D341Med (cell line): ENCODE results near the gene CAMK2D.
A peak's percentile ranks its signal among the peaks of the same experiment; 100 is the strongest.

Experiments
- DNase-seq: peaks from one replicate; pipeline ENCODE4 v3.0.0; 2012; ENCODE audit warnings: low spot score

The CAMK2D gene

GRCh38 chr4:113637823-113638561 lies 123.5 kb downstream of the CAMK2D start:
- DNase-seq: no peak

DNA sequence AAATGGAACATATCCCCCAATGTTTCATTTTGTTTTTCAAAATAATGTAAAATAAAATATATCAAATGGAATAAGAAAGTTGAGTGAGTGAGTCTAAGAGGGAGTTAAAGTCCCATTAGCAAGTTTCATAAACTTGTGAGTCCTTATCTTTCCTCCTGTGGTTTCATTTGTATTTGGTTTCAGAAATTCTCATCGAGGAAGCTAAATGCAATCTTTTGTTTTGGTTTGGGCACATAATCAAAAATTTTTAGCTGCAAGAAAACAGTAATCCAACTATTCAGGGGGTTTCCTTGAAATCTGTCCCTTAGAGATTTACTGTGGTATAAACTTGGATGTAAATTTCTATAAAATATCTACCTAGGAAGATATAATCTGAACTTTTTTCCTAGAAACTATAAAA lies 124.2 kb downstream of the CAMK2D start:
- no peak for DNase-seq

GRCh38 chr4:113636877-113637276 lies 124.7 kb downstream of the CAMK2D start:
- DNase-seq: no peak

GRCh38 chr4:113636438-113636818 lies 125.1 kb downstream of the CAMK2D start:
- no peak for DNase-seq

DNA sequence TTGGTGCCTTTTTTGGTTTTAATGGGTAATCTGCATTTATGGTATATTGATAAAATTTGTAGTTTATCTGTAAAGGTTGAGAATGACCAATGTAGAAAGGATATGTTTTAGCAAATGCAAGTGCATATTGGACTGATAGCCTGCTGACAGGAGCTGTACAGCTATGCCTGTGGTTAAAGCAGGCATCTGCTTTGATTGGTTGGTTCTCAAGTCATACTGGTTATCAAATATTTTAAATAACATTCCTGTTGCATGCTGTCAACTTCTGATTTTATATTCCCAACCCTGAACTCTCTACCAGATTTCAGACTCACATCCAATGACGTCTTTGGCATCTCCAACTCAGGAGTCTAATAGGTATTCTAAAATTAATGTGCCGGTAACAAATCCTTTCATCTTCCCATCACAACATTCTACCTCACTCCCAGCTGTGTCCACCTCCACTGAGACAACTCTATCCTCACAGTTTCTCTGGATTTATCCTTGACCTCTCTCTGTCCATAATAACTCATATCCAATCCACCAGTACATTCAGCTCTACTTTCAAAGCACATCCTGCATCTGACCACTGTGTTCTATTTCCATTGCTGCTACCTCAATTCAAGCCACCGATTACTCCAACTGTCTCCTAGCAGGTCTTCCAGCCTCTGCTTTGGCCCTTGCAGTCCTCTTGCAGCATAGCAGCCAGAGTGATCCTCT lies 125.7 kb downstream of the CAMK2D start:
- no peak for DNase-seq

DNA sequence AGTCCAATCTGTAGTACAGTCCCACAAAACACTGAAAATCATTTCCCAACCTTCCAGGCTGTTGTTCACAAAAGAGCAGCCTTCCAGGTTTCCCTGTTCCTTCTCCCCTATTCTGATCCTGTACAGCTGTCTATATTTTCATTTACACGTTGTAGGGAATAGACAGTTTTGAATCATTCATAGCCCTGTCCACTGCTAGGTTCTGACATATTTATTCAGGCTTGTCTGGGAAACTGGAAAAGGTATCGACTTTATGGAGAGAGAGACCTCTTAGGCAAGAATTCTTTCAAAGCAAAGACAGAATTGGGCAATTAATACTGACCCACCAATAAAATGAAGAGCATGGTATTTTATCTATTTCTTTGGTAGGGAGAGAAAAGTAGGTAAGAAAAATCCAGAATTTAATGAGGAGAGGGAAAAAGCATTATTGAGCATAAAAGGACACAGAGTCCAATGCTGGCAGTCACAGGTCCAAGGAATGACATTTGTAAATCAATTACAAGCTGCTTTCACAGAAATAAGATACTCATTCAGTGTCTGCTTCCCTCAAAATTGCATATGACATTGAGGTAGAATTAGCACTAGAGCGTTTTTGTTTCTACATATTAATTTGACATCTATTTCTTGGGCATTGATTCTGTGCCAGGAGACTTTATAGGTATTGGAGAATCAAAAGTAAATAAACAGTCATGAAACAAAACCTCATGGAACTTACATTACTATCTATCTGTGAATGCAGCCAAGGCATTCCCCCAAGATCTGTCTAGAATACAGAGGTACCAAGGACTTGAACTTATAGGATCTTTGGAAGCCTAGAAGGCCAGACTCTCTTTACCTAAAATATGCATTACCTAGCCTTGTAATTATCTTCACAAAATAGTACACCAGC lies 127.2 kb downstream of the CAMK2D start:
- DNase-seq: no peak

GRCh38 chr4:113633467-113633866 lies 128.1 kb downstream of the CAMK2D start:
- no peak for DNase-seq

GRCh38 chr4:113628711-113629110 lies 132.8 kb downstream of the CAMK2D start:
- no peak for DNase-seq

GRCh38 chr4:113627321-113627720 lies 134.2 kb downstream of the CAMK2D start:
- no peak for DNase-seq

DNA sequence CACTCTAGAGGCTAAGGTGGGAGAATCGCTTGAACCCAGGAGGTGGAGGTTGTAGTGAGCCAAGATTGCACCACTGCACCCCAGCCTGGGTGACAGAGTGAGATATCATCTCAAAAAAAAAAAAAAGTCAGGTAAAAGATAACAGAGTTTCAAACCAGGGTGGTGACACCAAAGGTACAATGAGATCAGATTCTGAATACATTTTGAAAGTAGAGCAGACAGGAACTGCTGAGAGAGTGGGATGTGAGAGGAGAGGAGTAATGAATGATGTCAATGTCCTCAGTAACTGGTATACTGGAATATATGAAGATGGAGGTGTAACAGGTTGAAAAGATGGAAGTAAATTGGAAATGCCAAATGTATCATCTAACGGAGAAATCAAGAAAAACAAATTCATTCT lies 135.6 kb downstream of the CAMK2D start:
- DNase-seq: no peak

DNA sequence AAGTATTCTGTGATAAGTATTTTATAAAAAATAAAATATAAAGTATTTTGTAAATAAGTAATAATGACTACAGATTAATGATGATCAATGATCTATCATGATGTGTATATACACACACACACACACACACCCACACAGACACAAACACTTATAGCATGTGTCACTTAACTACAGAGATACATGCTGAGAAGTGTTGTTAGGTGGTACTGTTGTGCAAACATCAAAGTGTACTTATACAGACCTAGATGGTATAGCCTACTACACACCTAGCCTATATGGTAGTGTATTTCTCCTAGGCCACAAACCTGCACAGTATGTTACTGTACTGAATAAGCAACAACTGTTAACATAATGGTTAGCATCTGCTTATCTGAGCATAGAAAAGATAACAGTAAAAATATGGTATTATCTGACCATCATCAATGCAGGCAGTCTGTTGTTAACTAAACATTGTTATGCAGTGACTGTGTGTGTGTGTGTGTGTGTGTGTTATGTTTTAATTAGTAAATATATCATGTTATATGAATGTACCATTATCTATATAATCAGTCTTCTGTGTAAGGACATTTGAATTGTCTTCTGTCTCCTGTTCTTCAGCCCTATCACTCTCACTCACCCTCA lies 138.2 kb downstream of the CAMK2D start:
- no peak for DNase-seq

- DNase-seq: no peak
Observed at GRCh38 chr4:113621633-113622032, 139.9 kb downstream of the CAMK2D start.

DNA sequence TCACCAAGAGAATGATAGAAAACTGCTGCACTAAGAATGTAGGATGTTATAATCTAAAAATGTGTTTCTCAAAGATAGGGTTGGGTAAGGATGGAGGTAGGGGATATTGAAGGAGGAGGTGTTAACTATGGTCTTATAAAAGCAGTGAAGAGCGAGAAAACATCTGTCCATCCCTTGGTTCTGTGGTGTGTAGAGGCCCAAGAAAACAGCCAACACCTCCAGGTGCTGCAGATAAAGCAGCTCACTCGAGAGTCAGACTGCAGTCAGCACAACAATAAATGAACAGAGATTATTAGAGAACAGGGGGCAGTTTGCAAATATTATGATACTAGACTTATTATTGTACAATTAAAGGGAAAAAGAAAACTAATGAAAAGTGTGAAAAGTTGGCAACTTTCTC lies 141.5 kb downstream of the CAMK2D start:
- DNase-seq: no peak

GRCh38 chr4:113619526-113619925 lies 142.0 kb downstream of the CAMK2D start:
- peak; percentile 31 for DNase-seq

GRCh38 chr4:113618205-113618604 lies 143.3 kb downstream of the CAMK2D start:
- no peak for DNase-seq

DNA sequence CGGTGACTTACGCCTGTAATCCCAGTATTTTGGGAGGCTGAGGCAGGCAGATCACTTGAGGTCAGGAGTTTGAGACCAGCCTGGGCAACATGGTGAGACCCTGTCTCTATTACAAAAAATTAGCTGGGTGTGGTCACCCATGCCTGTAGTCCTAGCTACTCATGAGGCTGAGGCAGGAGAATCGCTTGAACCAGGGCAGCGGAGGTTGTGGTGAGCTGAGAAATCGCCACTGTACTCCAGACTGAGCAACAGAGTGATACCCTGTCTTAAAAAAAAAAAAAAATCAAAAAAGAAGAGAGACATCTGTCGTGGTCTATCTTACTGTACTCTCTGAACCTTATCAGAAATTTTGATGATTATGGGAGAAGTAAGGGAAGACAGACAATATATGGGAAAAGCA lies 144.3 kb downstream of the CAMK2D start:
- DNase-seq: no peak

DNA sequence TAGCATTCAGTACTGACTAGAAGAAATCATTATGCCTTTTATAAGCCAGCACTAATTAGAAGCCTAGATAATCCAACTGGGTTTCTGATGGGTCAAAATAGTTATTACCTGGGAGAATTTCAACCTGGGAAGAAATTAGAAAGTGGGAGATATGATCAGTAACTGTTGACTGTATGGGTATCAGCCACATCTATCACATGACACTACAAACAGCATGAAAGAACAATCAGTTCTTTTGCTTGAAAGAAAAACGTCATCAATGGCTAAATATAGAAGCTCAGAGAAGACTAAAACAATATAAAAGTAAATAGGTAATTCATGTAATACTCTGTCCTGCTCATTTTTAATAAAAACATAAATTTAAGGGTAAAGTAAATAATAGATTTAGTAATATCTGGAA lies 145.1 kb downstream of the CAMK2D start:
- no peak for DNase-seq

- no peak for DNase-seq
Observed at GRCh38 chr4:113614414-113614813, 147.1 kb downstream of the CAMK2D start.

DNA sequence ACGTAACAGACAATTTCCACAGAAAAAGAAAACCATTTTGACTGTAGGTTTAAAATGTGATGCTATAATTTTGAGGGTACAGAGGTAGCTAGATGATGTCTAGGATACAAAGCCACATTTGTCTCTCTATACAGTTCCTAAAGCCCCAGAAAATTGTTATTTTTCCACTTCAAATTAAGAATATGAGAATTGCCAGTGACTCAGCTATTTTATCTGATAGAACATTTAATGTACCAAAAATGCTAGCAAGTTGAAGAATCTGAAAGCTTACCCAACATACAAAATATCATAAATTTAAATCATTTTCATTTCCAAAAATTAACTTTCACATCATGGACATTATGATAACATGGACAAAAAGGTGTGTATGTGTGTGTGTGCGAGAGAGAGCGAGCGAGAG lies 148.0 kb downstream of the CAMK2D start:
- no peak for DNase-seq

DNA sequence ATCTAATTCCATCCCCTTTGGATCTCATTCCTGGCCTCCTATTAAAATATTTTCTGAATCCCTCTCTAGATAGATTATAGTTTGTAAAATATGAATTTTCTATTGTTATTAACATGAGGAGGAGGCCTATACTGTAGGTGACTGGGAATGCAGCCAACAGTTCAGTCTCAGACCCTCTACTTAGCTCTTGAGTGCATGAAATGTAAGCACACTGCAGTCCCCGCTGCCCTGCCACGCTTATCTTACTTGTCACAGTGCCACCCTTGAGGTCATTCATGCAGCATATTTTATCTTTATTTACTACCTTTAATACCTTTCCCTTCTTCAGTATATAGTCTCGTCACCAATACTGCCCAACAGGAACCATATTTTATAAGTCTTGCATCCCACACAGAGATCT lies 151.0 kb downstream of the CAMK2D start:
- DNase-seq: no peak

DNA sequence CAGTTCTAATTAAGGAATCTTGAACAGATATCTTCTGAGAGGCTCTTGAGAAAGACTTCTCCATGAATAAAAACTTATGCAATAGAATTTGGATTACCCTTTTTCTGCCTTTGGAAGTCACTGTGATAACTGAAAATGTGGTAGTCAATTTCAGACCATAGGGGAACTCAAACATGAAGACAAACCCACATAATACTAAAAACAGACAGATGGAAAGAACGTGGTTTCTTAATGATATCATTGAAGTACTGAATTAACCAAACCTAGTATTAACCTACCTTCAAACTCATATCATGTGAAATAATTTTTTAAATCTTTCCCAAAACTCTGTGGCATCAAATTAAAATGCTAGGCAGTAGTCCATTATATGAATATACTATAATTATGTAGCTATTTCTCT lies 153.5 kb downstream of the CAMK2D start:
- no peak for DNase-seq

DNA sequence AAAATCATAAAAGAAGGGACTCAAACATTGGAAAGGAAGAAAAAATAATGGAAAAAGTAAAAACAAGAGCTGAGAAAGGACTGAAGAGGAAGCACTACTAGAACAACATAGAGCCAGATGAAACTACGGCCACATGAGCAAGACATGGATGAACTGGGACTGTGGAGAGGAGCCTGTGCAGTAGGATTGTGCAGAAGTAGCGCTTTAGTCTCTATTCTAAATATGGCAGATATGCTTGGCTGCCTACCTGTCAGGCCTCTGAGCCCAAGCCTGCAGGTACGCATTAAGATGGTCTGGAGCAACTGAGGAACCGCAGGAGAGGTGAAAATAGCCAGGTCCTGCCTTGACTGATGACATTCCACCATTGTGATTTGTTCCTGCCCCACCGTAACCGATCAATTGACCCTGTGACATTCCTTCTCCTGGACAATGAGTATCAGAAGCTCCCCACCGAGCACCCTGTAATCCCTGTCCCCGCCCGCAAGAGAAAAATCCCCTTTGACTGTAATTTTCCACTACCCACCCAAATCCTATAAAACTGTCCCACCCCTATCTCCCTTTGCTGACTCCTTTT lies 154.3 kb downstream of the CAMK2D start:
- no peak for DNase-seq
